Measurements from ENCODE around the gene SNRNP40. TPM values are rescaled to one million over a fixed set of nuclear protein-coding genes. Genes with fewer than 3 reads are reported as not detected.
A peak's percentile ranks its signal among the peaks of the same experiment; 100 is the strongest.
"Not testable (repeated sequence)": the region's sequence is repeated elsewhere in the genome, so short reads cannot be mapped to it uniquely, and the experiment has no call there.

The SNRNP40 gene
- total and polyA plus RNA-seq, 8 donors, result 8.7 to 20.5 (median 15.5) TPM

GRCh38 chr1:31266547-31266946 is 30.0 kb downstream of the SNRNP40 start:
- WGBS, 2 donors, result 86 to 88% methylated on average over 2 of the region's 2 CpGs
- TF ChIP-seq CTCF (IDR thresholded peaks at IDR 0.05), result no peak
- Histone ChIP-seq H3K9me3 (no peaks in the 10 kb centered on the region), H3K27me3 (no peaks in the 10 kb centered on the region), H3K36me3 (peaks cover 0 to 21% (median 1%) of the 10 kb centered on the region in 3 donors), H3K4me1 (peaks cover 0 to 5% (median 0%) of the 10 kb centered on the region in 3 donors), H3K4me3 (no peak overlapping the region), H3K27ac (no peak overlapping the region)
- DNase-seq (no peak), ATAC-seq (no peak), FAIRE-seq (no peak)
- intact Hi-C loops (cut with DNase I), result no loop called here

GRCh38 chr1:31264790-31265386 is 31.7 kb downstream of the SNRNP40 start:
- whole genome bisulfite sequencing, 2 donors, result 18 to 24% methylated on average over 1 of the region's 1 CpG
- H3K4me1 ChIP-seq, result peaks cover 0 to 5% (median 0%) of the 10 kb centered on the region in 3 donors
- TF ChIP-seq CTCF (IDR thresholded peaks at IDR 0.05), result no peak
- FAIRE-seq (no peak), DNase-seq (peak in 4 of 6 donors; percentile 27 to 76 (median 73)), ATAC-seq (peak; percentile 68 to 94 (median 86))
- intact Hi-C loops (cut with DNase I), result no loop called here
- H3K9me3 ChIP-seq, result no peaks in the 10 kb centered on the region
- H3K4me3 ChIP-seq, result no peak overlapping the region
- H3K36me3 ChIP-seq, result peaks cover 0 to 17% (median 4%) of the 10 kb centered on the region in 3 donors
- H3K27ac ChIP-seq, result no peak overlapping the region
- no peaks in the 10 kb centered on the region for H3K27me3 ChIP-seq

- H3K27ac ChIP-seq, result no peak overlapping the region
- peaks cover 0 to 5% (median 0%) of the 10 kb centered on the region in 3 donors for H3K4me1 ChIP-seq
- H3K27me3 ChIP-seq, result no peaks in the 10 kb centered on the region
- intact Hi-C loops (cut with DNase I), result no loop called here
- no peaks in the 10 kb centered on the region for H3K9me3 ChIP-seq
- no peak for FAIRE-seq
- TF ChIP-seq CTCF (IDR thresholded peaks at IDR 0.05), result no peak
- no peak for ATAC-seq
- DNase-seq, result no peak
- peaks cover 0 to 23% (median 4%) of the 10 kb centered on the region in 3 donors for H3K36me3 ChIP-seq
- no peak overlapping the region for H3K4me3 ChIP-seq
- 98% methylated on average over 3 of the region's 3 CpGs for WGBS, 2 donors
Observed at GRCh38 chr1:31263408-31263807, 33.2 kb downstream of the SNRNP40 start.

GRCh38 chr1:31262393-31262792 is 34.2 kb downstream of the SNRNP40 start:
- H3K27me3 ChIP-seq; H3K9me3 ChIP-seq; H3K27ac ChIP-seq; intact Hi-C loops (cut with DNase I); H3K4me3 ChIP-seq; FAIRE-seq; H3K4me1 ChIP-seq; DNase-seq; ATAC-seq: not testable (repeated sequence)
- WGBS, 2 donors, result 94 to 97% methylated on average over 5 of the region's 5 CpGs
- H3K36me3 ChIP-seq, result peaks cover 0 to 31% (median 4%) of the 10 kb centered on the region in 3 donors

- intact Hi-C loops (cut with DNase I), result no loop called here
- Histone ChIP-seq H3K4me3 (no peak overlapping the region), H3K27ac (no peak overlapping the region), H3K36me3 (peaks cover 0 to 31% (median 4%) of the 10 kb centered on the region in 3 donors), H3K27me3 (no peaks in the 10 kb centered on the region), H3K4me1 (peaks cover 0 to 5% (median 0%) of the 10 kb centered on the region in 3 donors), H3K9me3 (no peaks in the 10 kb centered on the region)
- ATAC-seq (no peak), DNase-seq (no peak), FAIRE-seq (no peak)
- WGBS, 2 donors, result 93 to 98% methylated on average over 3 of the region's 3 CpGs
- TF ChIP-seq CTCF (IDR thresholded peaks at IDR 0.05), result no peak
Observed at GRCh38 chr1:31261916-31262315, 34.7 kb downstream of the SNRNP40 start.

Data from pancreas (tissue), 10 donors.